OCI-LY3 (cell line): ENCODE data around the gene VTI1B.
"Not testable (repeated sequence)": the region's sequence is repeated elsewhere in the genome, so short reads cannot be mapped to it uniquely, and the experiment has no call there.

ENCODE experiments used
- H2AFZ ChIP-seq: fragments of 200-600, 300-600 bp; shearing (Covaris generic); 2 replicates; pipeline ENCODE4 v1.6.0; 2014; ENCODE audit warnings: antibody characterized with exemption, low read depth, low read length
- H3K27ac ChIP-seq: fragments of 200-600, 300-600 bp; sonication (generic); 2 replicates; pipeline ENCODE4 v1.5.1; 2014; ENCODE audit warnings: mild to moderate bottlenecking, low read length, moderate library complexity, mixed read lengths
- H3K27me3 ChIP-seq: fragments of 200-600, 300-600 bp; sonication (generic); 2 replicates; pipeline ENCODE4 v1.6.1; 2014; ENCODE audit warnings: low read depth, low read length, mixed read lengths
- H3K36me3 ChIP-seq: fragments of 200-600, 300-600 bp; sonication (generic); replicated peaks from 2 replicates; pipeline ENCODE3; 2014; ENCODE audit warnings: low read depth, low read length, mixed read lengths
- H3K4me1 ChIP-seq: fragments of 300-600, 200-600 bp; sonication (generic); 2 replicates; pipeline ENCODE4 v1.6.1; 2014; ENCODE audit warnings: low read length, mixed read lengths
- H3K4me2 ChIP-seq: fragments of 200-600, 300-600 bp; sonication (generic); 2 replicates; pipeline ENCODE4 v1.6.1; 2014; ENCODE audit warnings: low read length, mixed read lengths
- H3K4me3 ChIP-seq: fragments of 300-600, 200-600 bp; sonication (generic); 2 replicates; pipeline ENCODE4 v1.5.1; 2014; ENCODE audit warnings: antibody characterized with exemption, mild to moderate bottlenecking, low read length, moderate library complexity
- H3K79me2 ChIP-seq: fragments of 300-600, 200-600 bp; shearing (Covaris generic); 2 replicates; pipeline ENCODE4 v1.6.1; 2014; ENCODE audit warnings: mild to moderate bottlenecking, low read length, mixed read lengths
- H3K9ac ChIP-seq: fragments of 300-600, 200-600 bp; shearing (Covaris generic); 2 replicates; pipeline ENCODE4 v1.6.0; 2014; ENCODE audit warnings: mild to moderate bottlenecking, low read length, moderate library complexity
- H3K9me3 ChIP-seq: fragments of 200-600, 300-600 bp; shearing (Covaris generic); 2 replicates; pipeline ENCODE4 v1.6.1; 2014; ENCODE audit warnings: low read length, mixed read lengths; ENCODE audit not compliant: insufficient read depth
- H4K20me1 ChIP-seq: fragments of 200-600, 300-600 bp; sonication (generic); 2 replicates; pipeline ENCODE4 v1.6.1; 2016; ENCODE audit warnings: low read length, mixed read lengths; ENCODE audit not compliant: insufficient read depth
- CTCF ChIP-seq: fragments of 200-600, 300-600 bp; sonication (generic); IDR thresholded peaks from 2 replicates; pipeline ENCODE4 v1.5.1; 2014; ENCODE audit warnings: antibody characterized with exemption, low read length, low read depth
- EZH2phosphoT487 ChIP-seq: fragments of 200-600 bp; shearing (Covaris generic); IDR thresholded peaks from 2 replicates; pipeline ENCODE4 v1.6.1; 2018; ENCODE audit warnings: antibody characterized with exemption, mixed run types, low read depth

Gene VTI1B

GRCh38 chr14:67602076-67602475 is 72.4 kb downstream of the VTI1B start:
- Histone ChIP-seq H4K20me1 (no peaks in the 10 kb centered on the region), H3K79me2 (peaks cover 13% of the 10 kb centered on the region), H3K4me1 (peaks cover 22% of the 10 kb centered on the region), H3K4me3 (no peak overlapping the region), H3K36me3 (no peaks in the 10 kb centered on the region), H2AFZ (no peak overlapping the region), H3K9me3 (no peaks in the 10 kb centered on the region), H3K27me3 (no peaks in the 10 kb centered on the region), H3K9ac (no peak overlapping the region), H3K4me2 (no peak overlapping the region), H3K27ac (no peak overlapping the region)
- no peak for TF ChIP-seq EZH2phosphoT487
- TF ChIP-seq CTCF = no peak

DNA sequence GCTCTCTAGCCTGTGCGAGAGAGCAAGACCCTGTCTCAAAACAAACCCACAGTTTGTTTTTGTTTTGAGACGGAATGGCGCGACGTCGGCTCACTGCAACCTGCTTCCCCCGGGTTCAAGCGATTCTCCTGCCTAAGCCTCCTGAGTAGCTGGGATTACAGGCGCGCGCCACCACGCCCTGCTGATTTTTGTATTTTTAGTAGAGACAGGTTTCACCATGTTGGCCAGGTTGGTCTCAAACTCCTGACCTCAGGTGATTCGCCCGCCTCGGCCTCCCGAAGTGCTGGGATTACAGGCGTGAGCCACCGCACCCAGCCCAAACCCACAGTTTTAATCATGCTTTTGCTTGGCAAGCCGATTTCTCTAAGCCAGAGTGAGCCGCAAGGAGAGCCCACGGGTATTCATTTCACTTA is 73.9 kb downstream of the VTI1B start:
- H3K36me3 ChIP-seq, H3K9me3 ChIP-seq, H4K20me1 ChIP-seq, H3K27me3 ChIP-seq, H3K27ac ChIP-seq: not testable (repeated sequence)
- H3K79me2 ChIP-seq = peaks cover 18% of the 10 kb centered on the region
- peaks cover 22% of the 10 kb centered on the region for H3K4me1 ChIP-seq
- peak overlapping the region; percentile 99 for H2AFZ ChIP-seq
- peak overlapping the region; percentile 83 for H3K4me2 ChIP-seq
- peak overlapping the region; percentile 96 for H3K4me3 ChIP-seq
- H3K9ac ChIP-seq = peak overlapping the region; percentile 64; the same call in 1 of the 2 replicates

GRCh38 chr14:67599698-67600561 is 74.5 kb downstream of the VTI1B start, which contains the start of gene PIGH:
PIGH (minus strand) TSS chr14:67600268; CDS start chr14:67600203, 65 bp downstream.
- Histone ChIP-seq H3K36me3 (no peaks in the 10 kb centered on the region), H3K4me2 (peak within 1 kb of the TSS; percentile 86), H2AFZ (peak within 1 kb of the TSS; percentile 99), H4K20me1 (no peaks in the 10 kb centered on the region), H3K27ac (peak within 1 kb of the TSS; percentile 16; the same call in 1 of the 2 replicates), H3K4me1 (peaks cover 22% of the 10 kb centered on the region), H3K9ac (peak within 1 kb of the TSS; percentile 85), H3K4me3 (peak within 1 kb of the TSS; percentile 96), H3K79me2 (peaks cover 18% of the 10 kb centered on the region), H3K27me3 (no peaks in the 10 kb centered on the region), H3K9me3 (no peaks in the 10 kb centered on the region)
- no peak for TF ChIP-seq EZH2phosphoT487
- peak; percentile 55 for TF ChIP-seq CTCF
